RWPE2 (cell line): ENCODE data around the gene ATP5F1E.
A peak's percentile ranks its signal among the peaks of the same experiment; 100 is the strongest.
"Not testable (repeated sequence)": the region's sequence is repeated elsewhere in the genome, so short reads cannot be mapped to it uniquely, and the experiment has no call there.

Experiments
- ATAC-seq: fragments of 200-7000 bp; cut with Tn5 transposase; 3 replicates; pipeline ENCODE4 v1.9.1; 2021; ENCODE audit warnings: low read depth
- DNase-seq: peaks from one replicate; pipeline ENCODE4 v3.0.0-alpha.2; 2020; ENCODE audit warnings: low spot score
- H3K27ac ChIP-seq: fragments of 450-650 bp; 2 replicates; pipeline ENCODE4 v1.5.1; 2017; ENCODE audit warnings: mild to moderate bottlenecking; ENCODE audit not compliant: poor library complexity, severe bottlenecking
- H3K27me3 ChIP-seq: fragments of 250-450 bp; sonication (Bioruptor Pico); 2 replicates; pipeline ENCODE4 v1.5.1; 2021; ENCODE audit warnings: mild to moderate bottlenecking, moderate library complexity; ENCODE audit not compliant: insufficient read depth, poor library complexity, severe bottlenecking
- H3K36me3 ChIP-seq: fragments of 250-450 bp; sonication (Bioruptor Pico); 2 replicates; pipeline ENCODE4 v1.5.1; 2020; ENCODE audit warnings: low read depth, mild to moderate bottlenecking, moderate library complexity
- H3K4me1 ChIP-seq: fragments of 250-450 bp; sonication (Bioruptor Pico); 2 replicates; pipeline ENCODE4 v1.5.1; 2021; ENCODE audit warnings: mild to moderate bottlenecking, moderate library complexity; ENCODE audit not compliant: insufficient read depth, poor library complexity, severe bottlenecking
- H3K4me3 ChIP-seq: fragments of 250-450 bp; sonication (Bioruptor Pico); 2 replicates; pipeline ENCODE4 v1.5.1; 2021; ENCODE audit warnings: mild to moderate bottlenecking, moderate library complexity; ENCODE audit not compliant: severe bottlenecking
- H3K9me3 ChIP-seq: fragments of 250-450 bp; sonication (Bioruptor Pico); 2 replicates; pipeline ENCODE4 v1.5.1; 2021; ENCODE audit warnings: mild to moderate bottlenecking, moderate library complexity; ENCODE audit not compliant: severe bottlenecking
- CTCF ChIP-seq: fragments of 450-650 bp; IDR thresholded peaks from one replicate; pipeline ENCODE4 v1.5.1; 2017; ENCODE audit warnings: mild to moderate bottlenecking, moderate library complexity; ENCODE audit not compliant: poor library complexity, severe bottlenecking

ATP5F1E gene

DNA sequence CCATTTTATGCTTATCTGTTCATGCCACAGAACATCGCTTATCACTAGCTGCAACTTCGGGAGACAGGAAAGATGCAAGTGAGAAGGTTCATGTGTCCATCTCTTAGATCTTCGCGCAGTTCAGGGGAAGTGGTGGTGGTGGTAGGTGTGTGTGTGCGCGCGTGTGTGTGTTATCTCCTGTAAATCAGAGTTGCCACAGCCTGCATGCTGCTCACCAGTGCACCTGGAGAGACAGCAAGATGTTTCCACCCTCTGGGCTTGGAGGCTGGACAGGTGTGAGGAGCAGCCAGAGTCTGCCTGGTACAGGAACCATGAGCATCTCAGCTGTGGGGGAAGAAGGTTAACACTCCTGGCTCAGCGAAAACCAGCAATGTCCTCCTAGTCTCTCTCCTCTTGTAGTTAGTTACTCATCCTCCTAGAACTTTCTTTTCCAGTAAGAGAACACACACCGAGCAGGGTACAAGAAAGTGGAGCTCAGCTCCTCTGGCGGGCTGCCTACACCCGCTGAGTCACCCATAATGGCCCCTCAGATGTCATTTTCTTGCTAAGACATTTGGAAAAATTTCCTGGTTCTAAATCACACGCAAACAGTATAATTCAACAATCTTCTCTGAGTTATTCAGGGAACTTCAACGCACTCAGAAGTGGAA, 18.1 kb downstream of the ATP5F1E start:
- TF ChIP-seq CTCF: no peak
- H3K4me1 ChIP-seq: peaks cover 26% of the 10 kb centered on the region
- peak; percentile 60 for DNase-seq
- no peaks in the 10 kb centered on the region for H3K36me3 ChIP-seq
- H3K27me3 ChIP-seq: no peaks in the 10 kb centered on the region
- H3K4me3 ChIP-seq: no peak overlapping the region
- H3K9me3 ChIP-seq: no peaks in the 10 kb centered on the region
- H3K27ac ChIP-seq: no peak overlapping the region
- ATAC-seq: no peak

GRCh38 chr20:59013031-59013951, 18.8 kb downstream of the ATP5F1E start:
- Histone ChIP-seq H3K4me1 (peaks cover 26% of the 10 kb centered on the region), H3K27me3 (no peaks in the 10 kb centered on the region), H3K36me3 (no peaks in the 10 kb centered on the region), H3K4me3 (no peak overlapping the region), H3K9me3 (no peaks in the 10 kb centered on the region), H3K27ac (no peak overlapping the region)
- ATAC-seq (no peak), DNase-seq (peak; percentile 71)
- no peak for TF ChIP-seq CTCF

DNA sequence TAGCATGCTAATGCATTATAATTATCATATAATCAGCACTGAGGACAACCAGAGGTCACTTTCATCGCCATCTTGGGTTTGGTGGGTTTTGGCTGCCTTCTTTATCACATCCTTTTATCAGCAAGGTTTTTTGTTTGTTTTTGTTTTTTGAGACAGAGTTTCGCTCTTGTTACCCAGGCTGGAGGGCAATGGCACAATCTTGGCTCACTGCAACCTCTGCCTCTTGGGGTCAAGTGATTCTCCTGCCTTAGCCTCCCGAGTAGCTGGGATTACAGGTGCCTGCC, 20.3 kb downstream of the ATP5F1E start:
- not testable (repeated sequence) for H3K4me3 ChIP-seq, H3K9me3 ChIP-seq, H3K27me3 ChIP-seq, H3K36me3 ChIP-seq, ATAC-seq
- peak; percentile 29 for DNase-seq
- H3K4me1 ChIP-seq: peaks cover 27% of the 10 kb centered on the region
- H3K27ac ChIP-seq: peak overlapping the region; percentile 69

DNA sequence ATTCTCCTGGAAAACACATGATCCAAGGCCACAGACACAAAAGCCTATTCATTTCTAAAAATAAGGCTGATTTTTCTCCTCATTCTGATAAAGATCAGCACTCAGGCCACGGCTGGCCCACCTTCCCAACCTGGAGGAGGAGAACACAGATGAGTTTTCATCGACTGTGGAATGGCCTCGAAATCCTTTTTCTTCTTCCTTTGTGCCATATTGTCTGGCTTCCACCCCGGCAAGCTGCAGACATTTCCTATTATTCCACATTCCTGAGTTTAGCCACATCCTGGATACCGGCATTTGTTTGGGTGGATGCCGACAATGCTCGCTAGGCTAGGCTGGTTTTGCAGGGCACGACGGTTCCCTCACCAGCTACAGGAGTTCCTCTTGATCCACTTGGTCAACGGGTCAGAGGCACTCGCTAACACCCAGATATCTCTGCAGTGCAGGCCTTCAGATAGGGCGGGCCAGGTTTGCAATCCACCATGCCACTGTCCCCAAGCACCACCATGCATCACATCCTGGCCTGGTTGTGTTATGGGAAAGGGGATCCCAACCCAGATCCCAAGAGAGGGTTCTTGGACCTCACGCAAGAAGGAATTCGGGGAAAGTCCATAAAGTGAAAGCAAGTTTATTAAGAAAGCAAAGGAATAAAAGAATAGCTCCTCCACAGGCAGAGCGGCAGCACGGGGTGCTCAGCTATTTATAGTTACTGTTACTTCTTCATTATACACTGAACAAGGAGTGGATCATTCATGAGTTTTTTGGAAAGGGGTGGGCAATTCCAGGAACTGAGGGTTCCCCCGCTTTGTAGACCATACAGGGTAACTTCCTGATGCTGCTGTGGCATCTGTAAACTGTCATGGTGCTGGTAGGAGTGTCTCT, 20.9 kb downstream of the ATP5F1E start:
- Histone ChIP-seq H3K27ac (peak overlapping the region; percentile 69), H3K27me3 (no peaks in the 10 kb centered on the region)
- TF ChIP-seq CTCF: no peak

DNA sequence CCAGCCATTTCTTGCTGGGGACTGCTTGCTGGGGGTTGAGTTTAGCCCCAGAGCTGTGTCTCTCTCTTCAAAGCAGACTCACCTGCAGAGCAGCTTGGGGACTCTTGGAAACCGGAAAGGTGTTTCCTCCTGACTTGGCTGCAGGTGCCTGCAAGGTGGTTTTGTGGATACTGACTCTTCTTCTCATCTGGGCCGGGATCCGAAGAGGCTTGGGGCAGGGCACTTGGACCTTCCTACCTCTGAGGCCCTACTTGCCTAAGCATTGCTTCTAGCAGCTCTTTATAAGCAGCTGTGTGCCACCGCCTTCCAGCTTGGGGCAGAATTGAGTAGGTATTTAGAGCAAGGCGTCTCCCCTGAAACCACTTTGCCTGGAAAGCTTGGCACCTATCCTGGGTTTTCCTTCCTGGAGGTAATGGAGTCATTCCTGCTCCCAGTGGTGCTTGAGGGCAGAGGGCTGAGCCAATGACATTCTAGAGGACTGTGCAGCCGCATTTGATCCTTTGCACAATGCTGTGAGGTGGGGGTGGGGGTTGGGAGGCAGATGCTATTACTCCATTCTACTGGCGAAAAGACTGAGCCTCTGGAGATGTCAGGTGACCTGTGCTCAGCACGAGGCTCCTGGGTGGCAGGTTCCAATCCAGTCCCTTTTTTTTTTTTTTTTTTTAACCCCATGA, 21.7 kb downstream of the ATP5F1E start:
- Histone ChIP-seq H3K9me3 (no peaks in the 10 kb centered on the region), H3K27ac (peak overlapping the region; percentile 69), H3K4me1 (peaks cover 20% of the 10 kb centered on the region), H3K27me3 (no peaks in the 10 kb centered on the region), H3K4me3 (no peak overlapping the region), H3K36me3 (peaks cover 1% of the 10 kb centered on the region; the same call in 1 of the 2 replicates)
- DNase-seq (peak; percentile 76), ATAC-seq (peak; percentile 12; the same call in 2 of the 3 replicates)
- peak; percentile 23 for TF ChIP-seq CTCF

More for the DNA sequence above, 20.9 kb downstream of the ATP5F1E start:
- Histone ChIP-seq H3K36me3 (no peaks in the 10 kb centered on the region), H3K4me3 (no peak overlapping the region), H3K4me1 (peaks cover 22% of the 10 kb centered on the region), H3K9me3 (no peaks in the 10 kb centered on the region)
- ATAC-seq (peak; percentile 68), DNase-seq (peak; percentile 89)
